Mammary epithelial cell (primary cell): ENCODE results near the gene AGA.

Source experiments
- CTCF ChIP-seq, 2 donors: IDR thresholded peaks in 1 of 2; conservative IDR thresholded peaks in 1 of 2; 2 replicates each; pipeline ENCODE4 v1.5.1; 2011 to 2012; ENCODE audit warnings: inconsistent platforms in 2 of 2, low read length in 2 of 2, mild to moderate bottlenecking in 2 of 2, control low read depth in 1 of 2, low read depth in 1 of 2; ENCODE audit not compliant: insufficient read depth in 1 of 2; ENCODE audit errors: extremely low read depth in 1 of 2
- EZH2 ChIP-seq: IDR thresholded peaks from 2 replicates; pipeline ENCODE4 v1.6.1; 2012; ENCODE audit warnings: low read length, inconsistent platforms, borderline replicate concordance

GRCh38 chr4:177483271-177483670 lies 41.0 kb upstream of the AGA start:
- TF ChIP-seq EZH2: no peak
- TF ChIP-seq CTCF (conservative IDR thresholded peaks at IDR 0.05 in 1 of 2, IDR thresholded peaks at IDR 0.05 in 1 of 2; ENCODE audit: extremely low read depth in 1 of 2, insufficient read depth in 1 of 2, low read depth in 1 of 2, low read length in 2 of 2): no peak
